MM.1S (cell line): ENCODE measurements around the gene EDAR.

Experiments used
- EZH2 ChIP-seq: fragments of 300-600 bp; sonication (generic); optimal IDR thresholded peaks from 2 replicates; pipeline ENCODE3; 2017; ENCODE audit warnings: low read depth, mild to moderate bottlenecking, antibody characterized with exemption, low read length, mixed read lengths
- EZH2phosphoT487 ChIP-seq: fragments of 300-600 bp; sonication (generic); IDR thresholded peaks from 2 replicates; pipeline ENCODE4 v1.6.1; 2018; ENCODE audit warnings: antibody characterized with exemption, low read length
- TF ChIP-seq, protein P1 (sequence below): fragments of 300-600 bp; sonication (generic); IDR thresholded peaks from 2 replicates; pipeline ENCODE4 v1.5.1; 2016; ENCODE audit warnings: antibody characterized with exemption, low read length, mixed read lengths

DNA sequence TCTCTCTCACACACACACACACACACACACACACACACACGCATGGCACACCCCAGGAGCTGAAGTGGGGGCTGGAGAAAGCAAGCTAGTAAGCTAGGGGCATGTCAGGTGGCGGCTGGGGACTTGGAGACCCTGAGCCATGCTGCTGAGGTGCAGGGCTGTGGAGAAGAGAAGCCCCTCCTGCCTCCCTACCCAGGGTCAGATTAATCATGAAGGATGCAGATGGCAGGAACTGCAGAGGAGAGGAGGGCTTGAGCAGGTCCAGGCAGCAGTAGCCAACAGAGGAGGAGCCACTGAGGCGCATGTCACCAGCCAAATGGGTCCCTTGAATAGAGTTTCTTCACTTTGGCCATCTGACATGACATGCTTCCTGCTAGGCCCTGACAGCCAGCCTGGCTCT, 9.6 kb downstream of the EDAR start:
- TF ChIP-seq EZH2, result no peak
- no peak for TF ChIP-seq EZH2phosphoT487
- TF ChIP-seq, protein P1, sequence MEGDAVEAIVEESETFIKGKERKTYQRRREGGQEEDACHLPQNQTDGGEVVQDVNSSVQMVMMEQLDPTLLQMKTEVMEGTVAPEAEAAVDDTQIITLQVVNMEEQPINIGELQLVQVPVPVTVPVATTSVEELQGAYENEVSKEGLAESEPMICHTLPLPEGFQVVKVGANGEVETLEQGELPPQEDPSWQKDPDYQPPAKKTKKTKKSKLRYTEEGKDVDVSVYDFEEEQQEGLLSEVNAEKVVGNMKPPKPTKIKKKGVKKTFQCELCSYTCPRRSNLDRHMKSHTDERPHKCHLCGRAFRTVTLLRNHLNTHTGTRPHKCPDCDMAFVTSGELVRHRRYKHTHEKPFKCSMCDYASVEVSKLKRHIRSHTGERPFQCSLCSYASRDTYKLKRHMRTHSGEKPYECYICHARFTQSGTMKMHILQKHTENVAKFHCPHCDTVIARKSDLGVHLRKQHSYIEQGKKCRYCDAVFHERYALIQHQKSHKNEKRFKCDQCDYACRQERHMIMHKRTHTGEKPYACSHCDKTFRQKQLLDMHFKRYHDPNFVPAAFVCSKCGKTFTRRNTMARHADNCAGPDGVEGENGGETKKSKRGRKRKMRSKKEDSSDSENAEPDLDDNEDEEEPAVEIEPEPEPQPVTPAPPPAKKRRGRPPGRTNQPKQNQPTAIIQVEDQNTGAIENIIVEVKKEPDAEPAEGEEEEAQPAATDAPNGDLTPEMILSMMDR, result no peak
